Measurements from ENCODE around the gene SGCD.

Gene SGCD

GRCh38 chr5:156363861-156364260 is 36.9 kb downstream of the SGCD start:
- no peak for DNase-seq

DNA sequence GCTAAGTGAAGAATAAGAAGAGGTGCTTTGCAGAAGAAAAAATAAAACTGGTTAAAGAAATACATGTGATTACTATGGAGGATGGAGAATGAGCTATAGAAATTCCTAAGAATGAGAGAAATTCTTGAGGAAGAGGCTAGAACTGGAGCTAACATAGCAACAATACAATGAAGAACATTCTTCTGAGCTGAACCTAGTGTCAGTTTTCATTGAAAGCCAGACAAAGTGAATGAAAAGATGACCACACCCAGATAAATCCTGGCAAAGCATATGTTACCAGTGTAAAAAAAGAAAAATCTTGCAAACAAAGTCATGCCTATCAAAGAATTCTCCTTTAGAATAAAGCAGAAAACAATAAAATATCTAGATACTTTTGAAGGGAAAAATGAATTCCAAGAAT is 39.6 kb downstream of the SGCD start:
- DNase-seq: no peak

GRCh38 chr5:156367597-156367996 is 40.6 kb downstream of the SGCD start:
- no peak for DNase-seq

DNA sequence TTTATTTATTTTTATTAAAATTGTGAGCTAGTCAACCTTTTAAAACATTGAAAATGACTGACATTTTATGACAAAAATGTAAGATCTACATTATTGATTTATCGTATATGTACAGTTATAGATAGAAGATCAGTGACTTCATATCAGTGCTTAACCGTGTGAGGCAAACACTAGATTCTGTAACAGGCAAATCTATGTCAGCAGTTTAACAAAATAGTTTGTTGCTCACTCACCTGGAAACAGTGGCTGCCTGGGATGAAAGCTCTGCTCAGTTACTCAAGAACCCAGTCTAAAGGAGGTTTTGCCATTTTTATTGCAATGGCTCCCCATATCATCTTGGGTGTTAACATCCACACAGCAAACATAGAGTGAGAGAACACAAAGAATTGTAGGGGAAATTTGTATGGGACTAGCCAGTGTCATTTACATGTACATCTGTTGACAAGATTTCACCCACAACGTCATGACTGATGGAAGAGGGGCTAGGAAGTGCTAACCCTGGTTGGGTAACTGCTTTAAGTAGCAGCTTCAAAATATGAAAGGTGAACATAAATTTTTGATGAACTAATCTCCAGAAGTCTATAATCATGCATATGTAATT is 49.0 kb downstream of the SGCD start:
- no peak for DNase-seq

DNA sequence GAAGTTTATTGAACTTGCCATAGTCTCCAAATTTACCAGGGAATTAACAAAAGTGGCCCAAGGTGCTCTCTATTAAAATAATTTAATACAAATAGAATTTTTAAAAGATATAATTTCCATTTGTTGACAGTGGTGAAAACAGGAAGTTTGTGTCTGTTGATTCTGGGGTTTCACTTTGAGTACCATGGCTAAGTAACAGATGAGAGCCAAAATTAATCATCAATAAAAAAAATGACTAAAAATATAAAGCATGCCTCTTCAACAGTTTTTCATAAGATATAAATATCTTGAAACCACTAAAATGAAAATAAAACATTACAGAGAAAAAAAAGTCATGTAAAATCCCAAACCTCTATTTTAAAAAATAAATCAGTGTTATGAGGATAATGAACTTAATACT is 49.8 kb downstream of the SGCD start:
- DNase-seq: no peak

DNA sequence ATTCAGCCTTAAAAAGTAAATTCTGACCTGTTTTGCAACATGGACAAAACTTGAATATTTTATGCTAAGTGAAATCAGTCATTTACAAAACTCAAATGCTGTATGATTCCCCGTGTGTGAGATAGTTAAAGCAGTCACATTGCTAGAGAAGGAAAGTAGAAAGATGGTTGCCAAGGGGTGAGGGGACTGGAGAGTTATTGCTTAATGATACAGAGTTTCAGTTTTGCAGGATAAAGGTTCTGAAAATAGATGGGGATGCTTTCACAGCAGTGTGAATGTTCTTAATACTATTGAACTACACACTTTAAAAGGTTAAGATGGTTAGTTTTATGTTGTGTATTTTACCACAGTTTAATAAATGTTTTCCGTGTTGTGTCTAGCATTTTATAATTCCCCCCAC is 51.2 kb downstream of the SGCD start:
- DNase-seq: no peak

DNA sequence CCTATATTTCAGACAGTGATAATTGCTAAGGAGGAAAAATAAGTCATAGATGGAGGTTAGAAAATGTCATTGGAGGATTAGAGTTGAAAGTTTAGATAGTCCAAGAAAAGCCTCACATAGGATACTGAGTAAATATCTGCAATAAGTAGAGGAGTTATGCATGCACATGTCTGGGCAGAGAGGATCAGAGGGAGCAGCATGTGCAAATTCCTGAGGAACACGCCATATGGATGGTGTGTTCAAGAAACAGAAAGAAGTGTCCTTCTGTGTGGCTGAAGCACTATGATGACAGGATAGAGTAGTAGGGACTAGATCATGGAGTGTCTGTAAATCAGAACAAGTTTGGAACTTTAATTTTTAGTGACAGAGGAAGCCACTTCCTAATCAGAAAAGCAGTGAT is 52.2 kb downstream of the SGCD start:
- DNase-seq: no peak

DNA sequence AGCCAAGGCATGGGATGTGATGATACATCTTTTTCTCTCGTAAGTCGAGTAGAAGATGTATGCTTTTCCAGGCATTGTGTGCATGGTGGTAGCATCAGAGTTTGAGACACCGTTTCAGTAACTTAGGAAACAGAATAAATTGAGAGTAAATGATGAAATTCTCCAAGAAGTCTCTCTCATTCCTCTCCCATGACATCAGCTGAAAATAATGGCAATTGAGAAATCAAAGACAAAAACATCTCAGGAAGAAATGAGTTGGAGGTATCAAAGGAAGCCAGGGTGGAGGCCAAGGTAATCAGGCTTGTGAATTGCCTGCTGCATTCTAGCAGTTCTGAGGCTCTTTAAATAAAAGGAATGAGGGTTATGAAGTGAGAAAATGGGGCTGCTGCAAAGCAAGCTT is 53.9 kb downstream of the SGCD start:
- DNase-seq: no peak

DNA sequence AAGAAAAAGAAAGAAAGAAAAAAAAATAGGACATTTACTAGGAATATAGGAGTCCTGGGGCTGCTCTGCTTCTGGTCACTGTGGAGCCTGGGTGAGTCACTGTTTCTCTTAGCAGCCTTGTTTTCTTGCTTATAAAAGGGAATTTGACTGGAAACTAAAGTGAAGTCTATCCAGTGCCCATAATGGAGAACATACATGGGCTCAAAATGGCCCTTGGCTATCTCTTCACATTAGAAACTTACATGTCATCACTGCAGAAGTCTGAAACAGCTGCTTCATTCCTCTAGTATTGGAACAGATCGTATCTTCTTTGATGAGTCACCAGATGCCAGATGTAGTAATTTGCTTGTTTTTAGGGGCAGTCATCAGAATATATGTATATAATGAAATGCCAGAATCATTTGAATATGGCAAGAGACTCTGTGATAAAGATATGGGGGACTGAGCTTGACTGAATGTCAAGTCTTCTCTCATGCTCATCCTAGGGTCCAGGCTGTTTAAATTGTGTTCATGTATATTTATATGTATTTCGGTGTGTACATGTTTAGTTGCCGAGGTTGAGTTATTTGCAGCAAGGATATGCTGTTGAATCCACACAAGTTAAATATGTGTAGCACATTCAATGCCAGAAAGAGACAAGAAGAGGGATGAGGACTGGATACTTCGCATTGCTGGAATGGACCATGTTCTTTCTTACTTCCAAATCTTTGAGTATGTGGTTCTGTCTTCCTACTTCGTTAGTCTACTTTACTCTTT is 56.7 kb downstream of the SGCD start:
- no peak for DNase-seq

DNA sequence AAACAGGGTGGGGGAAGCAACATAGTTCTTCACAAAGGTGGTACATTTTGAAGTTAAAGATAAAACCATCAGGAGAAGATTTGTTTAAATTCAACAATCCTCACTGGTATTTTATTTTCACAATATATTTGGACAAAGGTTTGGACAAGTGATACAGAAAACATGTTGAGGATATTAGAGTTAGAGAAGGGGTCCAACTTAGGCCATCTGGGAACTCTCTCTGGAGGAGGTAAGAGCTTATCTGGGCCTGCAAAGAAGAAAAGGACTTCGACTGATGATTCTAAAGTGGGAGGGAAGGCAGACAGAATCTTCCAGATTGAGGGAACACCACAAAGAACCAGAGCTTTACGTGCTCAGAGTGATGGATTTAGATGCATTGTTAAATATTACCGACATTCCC is 58.5 kb downstream of the SGCD start:
- DNase-seq: no peak

DNA sequence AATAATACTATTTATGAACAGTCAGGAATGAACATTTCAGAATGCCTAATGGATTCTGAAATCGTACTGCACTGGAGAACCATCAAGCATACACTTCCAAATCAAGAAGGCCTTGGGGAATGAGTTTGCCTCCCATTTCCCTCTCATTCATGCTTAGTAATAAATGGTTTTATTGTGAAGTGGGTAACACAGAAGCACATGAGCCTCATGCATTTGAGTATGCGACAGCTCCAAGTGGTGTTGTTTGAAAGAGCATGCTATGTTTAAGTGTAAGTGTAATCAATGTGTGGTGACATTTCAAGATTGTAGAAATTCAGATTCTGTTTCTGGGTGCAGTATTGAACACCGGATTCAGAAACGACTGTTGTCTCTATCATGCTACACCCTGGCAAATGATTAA is 60.0 kb downstream of the SGCD start:
- DNase-seq: no peak

DNA sequence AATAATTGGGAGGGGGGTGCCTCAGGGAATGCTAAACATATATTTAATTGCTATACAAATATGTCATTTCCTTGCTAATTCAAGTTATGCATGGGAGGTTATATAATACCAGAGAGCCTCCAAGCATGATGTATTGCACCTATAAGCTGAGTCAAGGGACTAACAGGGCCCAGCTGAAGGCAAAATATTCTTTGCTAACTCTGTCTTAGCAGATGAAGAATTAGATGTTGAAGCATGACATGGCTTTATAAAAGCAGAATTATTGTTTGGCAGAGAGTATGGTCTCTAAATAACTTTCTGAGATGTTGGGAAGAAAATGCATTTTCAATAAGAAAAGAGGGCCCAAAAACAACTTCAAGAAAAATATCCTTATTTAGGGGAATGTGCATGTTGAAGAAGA is 60.4 kb downstream of the SGCD start:
- no peak for DNase-seq

GRCh38 chr5:156388233-156388632 is 61.3 kb downstream of the SGCD start:
- no peak for DNase-seq

- no peak for DNase-seq
Observed at GRCh38 chr5:156391139-156391538, 64.2 kb downstream of the SGCD start.

GRCh38 chr5:156393980-156394379 is 67.0 kb downstream of the SGCD start:
- DNase-seq: no peak

DNA sequence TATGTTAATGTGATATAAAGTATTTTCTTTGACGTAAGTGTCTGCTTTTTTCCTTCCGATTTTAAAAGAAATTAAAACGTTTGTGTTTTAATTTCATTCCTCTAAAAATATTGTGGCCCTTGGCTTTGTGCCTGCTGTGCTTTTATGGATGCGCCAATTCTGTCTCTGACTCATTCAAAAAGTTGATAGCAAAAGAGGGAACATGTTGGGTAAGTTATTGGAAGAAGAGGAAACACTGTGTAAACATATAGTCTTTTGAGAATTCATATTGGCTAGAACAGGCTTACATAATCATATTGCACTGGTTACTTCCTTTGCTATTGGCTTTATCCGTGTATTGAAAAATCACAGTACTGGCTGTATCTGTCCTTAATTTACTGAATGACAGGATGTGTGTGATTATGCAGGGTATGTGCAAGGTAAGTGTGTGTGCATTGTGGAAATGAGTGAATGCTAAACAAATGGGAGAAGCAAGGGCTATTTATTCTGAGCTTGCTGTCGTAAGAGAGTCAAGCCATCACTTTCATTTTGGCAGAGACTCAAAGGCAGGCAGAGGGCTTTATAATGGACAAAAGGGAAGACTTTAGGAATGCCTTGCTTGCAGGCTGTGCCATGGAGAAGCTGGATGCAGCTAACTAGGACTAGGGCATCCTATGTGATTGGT is 67.8 kb downstream of the SGCD start:
- DNase-seq: no peak

DNA sequence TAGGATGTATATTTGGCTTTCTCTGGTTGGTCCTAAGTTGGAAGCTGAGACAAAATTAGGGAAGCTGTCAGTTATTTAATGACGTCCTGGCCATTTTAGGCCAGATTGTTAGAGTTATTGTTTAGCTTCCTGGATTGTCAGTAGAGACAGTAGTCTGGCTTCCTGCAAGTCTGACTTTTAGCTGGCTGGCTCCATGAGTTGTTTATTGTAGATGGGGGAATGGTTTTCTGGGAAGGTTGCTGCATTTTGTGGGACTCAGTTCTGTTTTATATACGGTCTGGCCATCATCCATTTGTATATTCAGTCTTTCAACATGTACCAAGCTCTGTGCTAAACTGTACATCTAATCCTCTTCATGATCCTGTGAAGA is 68.3 kb downstream of the SGCD start:
- no peak for DNase-seq

- no peak for DNase-seq
Observed at GRCh38 chr5:156396063-156396829, 69.3 kb downstream of the SGCD start.

DNA sequence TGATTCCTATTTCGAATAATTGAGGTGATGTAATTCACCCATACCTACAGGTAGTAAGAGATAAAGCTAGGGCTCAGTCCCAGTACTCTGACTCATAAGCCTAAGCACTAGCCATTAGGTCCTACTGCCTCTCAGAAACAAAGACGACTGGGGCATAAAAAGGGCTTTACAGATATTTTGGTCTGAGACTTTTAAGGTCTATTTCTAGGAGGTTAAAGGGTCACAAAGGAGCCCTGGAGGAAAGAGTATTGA is 69.8 kb downstream of the SGCD start:
- no peak for DNase-seq

DNA sequence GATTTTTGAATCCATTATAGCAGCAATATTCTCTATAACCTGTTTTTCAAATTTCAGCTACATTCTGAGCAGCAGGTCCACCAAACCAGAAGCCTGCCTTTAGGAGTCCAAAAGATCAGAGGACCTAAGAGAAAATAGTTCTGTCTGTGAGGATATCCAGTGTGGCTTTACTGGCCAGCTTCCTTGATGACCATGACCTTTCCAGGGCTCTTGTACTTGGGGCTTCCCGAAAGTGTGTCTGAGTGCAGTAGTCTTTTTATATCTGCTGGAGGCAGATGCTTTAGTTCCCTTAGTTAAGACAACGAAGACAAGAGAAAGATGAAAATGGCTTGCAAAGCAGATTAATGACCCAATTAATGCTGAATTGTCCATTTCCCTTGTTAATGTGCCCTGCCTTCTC is 72.4 kb downstream of the SGCD start:
- DNase-seq: no peak

DNA sequence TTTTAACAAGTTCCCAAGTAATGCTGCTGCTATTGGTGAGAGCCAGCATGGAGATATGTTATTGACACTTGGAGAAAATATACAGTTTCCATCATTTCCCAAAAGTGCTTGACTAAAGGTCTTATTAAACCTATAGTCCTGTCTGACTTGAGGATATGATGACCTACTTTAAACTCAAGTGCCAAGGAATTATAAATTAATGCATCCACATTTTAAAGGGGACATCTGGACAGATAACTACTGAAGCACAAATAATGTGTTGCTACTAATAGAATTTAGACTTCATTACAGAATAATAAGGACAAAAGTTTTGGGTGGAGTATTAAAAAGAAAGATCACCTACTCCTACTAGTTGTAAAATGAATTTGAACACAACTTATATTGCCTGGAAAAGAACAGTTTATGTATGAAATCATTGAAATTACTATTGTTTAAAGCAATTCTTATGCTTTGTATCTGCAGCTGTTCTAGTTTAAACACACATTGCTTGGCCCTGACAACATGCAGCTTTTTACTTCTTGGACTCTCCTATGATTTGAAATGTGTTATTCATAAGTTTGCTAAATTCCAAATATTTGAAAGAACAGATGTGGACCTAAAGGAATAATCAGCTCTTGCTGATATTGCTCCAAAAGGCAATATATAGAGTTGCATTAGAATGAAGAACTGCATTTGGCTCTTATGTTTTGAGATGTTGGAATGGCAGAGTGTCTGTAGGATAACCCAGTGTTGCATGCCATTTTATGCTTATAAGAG is 73.4 kb downstream of the SGCD start:
- no peak for DNase-seq

- DNase-seq: no peak
Observed at GRCh38 chr5:156401804-156402203, 74.8 kb downstream of the SGCD start.

DNA sequence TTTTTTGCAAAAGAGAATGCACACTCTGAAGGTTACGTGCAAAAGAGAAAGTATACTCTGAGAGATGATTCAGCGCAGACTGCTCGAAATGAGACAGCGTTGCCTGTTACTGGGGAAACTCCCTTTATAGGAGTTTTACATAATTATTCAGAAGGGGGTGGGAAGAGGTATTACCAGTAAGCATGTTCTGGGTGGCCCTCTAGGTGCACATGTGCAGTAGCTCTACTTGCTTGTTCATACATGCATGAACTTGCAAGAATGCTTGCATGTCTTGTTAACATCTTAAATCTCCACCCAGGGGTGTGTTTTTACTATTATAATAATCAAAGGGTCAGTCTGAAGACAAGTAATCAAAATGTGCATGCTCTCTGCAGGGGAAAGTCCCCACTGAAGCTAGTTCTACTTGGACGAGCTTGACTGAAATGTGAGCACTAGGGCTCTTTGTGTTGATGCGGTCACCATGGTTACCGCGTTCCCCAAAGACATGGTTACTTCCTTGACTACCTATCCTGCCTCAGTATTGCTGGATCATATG is 75.5 kb downstream of the SGCD start:
- DNase-seq: peak; percentile 50

All from stimulated activated CD4-positive, alpha-beta T cell treated with anti-CD3 and anti-CD28 coated beads, Interleukin-1b, Interleukin-23, amount 100 ng/mL, for 48 hours (primary cell).